Fibroblast of pulmonary artery (primary cell): Measurements from ENCODE around the gene EHBP1.

Source experiments
- DNase-seq: peaks from one replicate; pipeline ENCODE4 v3.0.0-alpha.2; 2010; ENCODE audit warnings: low read depth
- H3K4me3 ChIP-seq: replicated peaks from 2 replicates; pipeline ENCODE4 v1.5.1; 2011; ENCODE audit warnings: low read depth, mild to moderate bottlenecking, control low read depth, low read length, moderate library complexity
- TF ChIP-seq, protein P1 (sequence below): IDR thresholded peaks from 2 replicates; pipeline ENCODE4 v1.5.1; 2011; ENCODE audit warnings: mild to moderate bottlenecking, control low read depth, low read length, inconsistent platforms; ENCODE audit errors: missing control alignments

Gene EHBP1

DNA sequence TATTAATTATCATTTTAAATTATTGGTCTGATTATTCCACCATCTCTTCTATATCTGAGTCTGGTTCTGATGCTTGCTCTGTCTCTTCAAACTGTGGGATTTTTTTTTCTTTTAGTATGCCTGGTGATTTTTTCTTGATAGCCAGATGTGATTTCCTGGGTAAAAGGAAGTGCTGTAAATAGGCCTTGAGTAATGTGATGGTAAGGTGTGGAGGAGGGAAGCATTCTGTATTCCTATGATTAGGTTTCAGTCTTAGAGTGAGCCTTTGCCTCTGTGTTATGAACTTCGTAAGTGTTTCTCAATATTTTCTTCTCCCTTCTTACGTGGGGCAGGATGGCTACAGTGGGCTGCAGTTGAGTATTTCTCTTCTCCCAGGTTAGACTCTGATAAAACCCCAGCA is 103.0 kb downstream of the EHBP1 start:
- DNase-seq: peak; percentile 15
- H3K4me3 ChIP-seq: no peak overlapping the region
- TF ChIP-seq, protein P1, sequence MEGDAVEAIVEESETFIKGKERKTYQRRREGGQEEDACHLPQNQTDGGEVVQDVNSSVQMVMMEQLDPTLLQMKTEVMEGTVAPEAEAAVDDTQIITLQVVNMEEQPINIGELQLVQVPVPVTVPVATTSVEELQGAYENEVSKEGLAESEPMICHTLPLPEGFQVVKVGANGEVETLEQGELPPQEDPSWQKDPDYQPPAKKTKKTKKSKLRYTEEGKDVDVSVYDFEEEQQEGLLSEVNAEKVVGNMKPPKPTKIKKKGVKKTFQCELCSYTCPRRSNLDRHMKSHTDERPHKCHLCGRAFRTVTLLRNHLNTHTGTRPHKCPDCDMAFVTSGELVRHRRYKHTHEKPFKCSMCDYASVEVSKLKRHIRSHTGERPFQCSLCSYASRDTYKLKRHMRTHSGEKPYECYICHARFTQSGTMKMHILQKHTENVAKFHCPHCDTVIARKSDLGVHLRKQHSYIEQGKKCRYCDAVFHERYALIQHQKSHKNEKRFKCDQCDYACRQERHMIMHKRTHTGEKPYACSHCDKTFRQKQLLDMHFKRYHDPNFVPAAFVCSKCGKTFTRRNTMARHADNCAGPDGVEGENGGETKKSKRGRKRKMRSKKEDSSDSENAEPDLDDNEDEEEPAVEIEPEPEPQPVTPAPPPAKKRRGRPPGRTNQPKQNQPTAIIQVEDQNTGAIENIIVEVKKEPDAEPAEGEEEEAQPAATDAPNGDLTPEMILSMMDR: no peak

DNA sequence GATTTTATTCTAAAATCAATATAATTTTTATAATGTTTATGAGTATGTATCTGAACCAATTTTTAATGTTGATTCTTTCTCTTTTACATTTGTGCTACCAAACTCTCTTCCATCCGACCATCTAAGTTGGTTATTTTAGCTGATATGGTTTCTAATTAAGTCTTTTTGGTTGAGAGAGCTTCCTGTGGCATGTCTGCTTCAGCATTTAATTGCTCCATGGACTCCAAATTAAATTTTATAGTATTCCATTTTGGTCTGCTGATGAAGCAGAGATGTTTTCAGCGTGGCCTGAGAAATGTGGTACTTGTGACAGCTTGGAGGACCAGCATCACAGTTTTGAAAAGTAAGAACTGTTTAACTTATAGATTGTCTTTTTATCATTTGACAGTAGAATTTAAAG is 105.6 kb downstream of the EHBP1 start:
- TF ChIP-seq, protein P1: no peak
- no peak overlapping the region for H3K4me3 ChIP-seq
- no peak for DNase-seq

GRCh38 chr2:62811972-62812371 is 106.5 kb downstream of the EHBP1 start:
- TF ChIP-seq, protein P1: no peak
- DNase-seq: no peak
- H3K4me3 ChIP-seq: no peak overlapping the region

GRCh38 chr2:62812921-62813825 is 107.7 kb downstream of the EHBP1 start:
- H3K4me3 ChIP-seq: no peak overlapping the region
- DNase-seq: no peak
- TF ChIP-seq, protein P1: no peak

GRCh38 chr2:62814123-62814522 is 108.6 kb downstream of the EHBP1 start:
- TF ChIP-seq, protein P1: no peak
- no peak overlapping the region for H3K4me3 ChIP-seq
- DNase-seq: peak; percentile 46

DNA sequence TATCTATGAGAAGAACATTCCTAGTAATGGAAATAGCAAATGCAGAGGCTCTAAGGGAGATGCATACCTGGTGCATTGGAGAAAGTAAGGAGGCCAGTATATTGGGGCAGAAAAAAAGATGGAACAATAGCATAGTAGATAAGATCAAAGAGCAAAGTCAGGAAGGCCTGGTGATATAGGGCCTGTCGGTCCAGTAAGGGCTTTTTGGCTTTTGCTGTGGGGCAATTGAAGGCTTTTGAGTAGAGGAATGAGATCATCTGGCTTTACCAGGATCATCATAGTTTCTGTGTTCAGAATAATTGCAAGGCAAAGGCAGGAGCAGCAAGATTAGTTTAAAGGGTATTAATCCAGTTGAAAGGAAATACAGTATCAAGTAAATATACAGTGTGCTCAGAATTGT is 111.8 kb downstream of the EHBP1 start:
- H3K4me3 ChIP-seq: no peak overlapping the region
- no peak for DNase-seq
- TF ChIP-seq, protein P1: no peak
